Neuronal stem cell (in vitro differentiated cells): ENCODE measurements around the gene C19orf47.
A peak's percentile ranks its signal among the peaks of the same experiment; 100 is the strongest.

Experiments used
- DNase-seq: peaks from one replicate; pipeline ENCODE4 v3.0.0-alpha.2; 2013; ENCODE audit warnings: low spot score
- H2AFZ ChIP-seq: one replicate; pipeline ENCODE4 v1.6.1; 2013; ENCODE audit warnings: mild to moderate bottlenecking, low read length, inconsistent platforms
- H2AK5ac ChIP-seq: 2 replicates; pipeline ENCODE4 v1.6.1; 2013; ENCODE audit warnings: low read depth, mild to moderate bottlenecking, inconsistent platforms, low read length, moderate library complexity, mixed read lengths
- H2BK120ac ChIP-seq: 2 replicates; pipeline ENCODE4 v1.6.1; 2013; ENCODE audit warnings: low read depth, mild to moderate bottlenecking, inconsistent platforms, low read length, moderate library complexity, mixed read lengths
- H2BK12ac ChIP-seq: one replicate; pipeline ENCODE4 v1.6.1; 2013; ENCODE audit warnings: low read length, inconsistent platforms
- H2BK15ac ChIP-seq: 2 replicates; pipeline ENCODE4 v1.6.1; 2013; ENCODE audit warnings: mild to moderate bottlenecking, low read length, inconsistent platforms, mixed read lengths
- H2BK5ac ChIP-seq: one replicate; pipeline ENCODE4 v1.6.1; 2013; ENCODE audit warnings: inconsistent platforms, mild to moderate bottlenecking, low read length, moderate library complexity
- H3K14ac ChIP-seq: one replicate; pipeline ENCODE4 v1.6.1; 2013; ENCODE audit warnings: low read length, inconsistent platforms
- H3K18ac ChIP-seq: 2 replicates; pipeline ENCODE4 v1.6.1; 2013; ENCODE audit warnings: low read length, inconsistent platforms
- H3K23ac ChIP-seq: 2 replicates; pipeline ENCODE4 v1.6.1; 2013; ENCODE audit warnings: low read depth, mild to moderate bottlenecking, mixed read lengths, low read length, inconsistent platforms; ENCODE audit not compliant: poor library complexity
- H3K27ac ChIP-seq: replicated peaks from 3 replicates; pipeline ENCODE4 v1.5.1; 2013; ENCODE audit warnings: low read length, inconsistent platforms
- H3K27me3 ChIP-seq, 3 experiments: 2 replicates each; pipeline ENCODE4 v1.6.1; 2013; ENCODE audit warnings: low read length in 3 of 3, mild to moderate bottlenecking in 2 of 3, inconsistent platforms in 1 of 3, low read depth in 1 of 3, mixed read lengths in 1 of 3, moderate library complexity in 1 of 3; ENCODE audit not compliant: control insufficient read depth in 3 of 3, insufficient read depth in 3 of 3
- H3K36me3 ChIP-seq, 2 donors: replicated peaks in 1 of 2; 2 replicates each; pipeline ENCODE4 v1.6.1; 2013; ENCODE audit warnings: low read length in 2 of 2; ENCODE audit not compliant: control insufficient read depth in 2 of 2, insufficient read depth in 2 of 2
- H3K4ac ChIP-seq: 2 replicates; pipeline ENCODE4 v1.6.1; 2013; ENCODE audit warnings: inconsistent platforms, mild to moderate bottlenecking, low read length, moderate library complexity
- H3K4me1 ChIP-seq, 2 donors: 1 replicate in 1 of 2; 2 replicates in 1 of 2; pipeline ENCODE4 v1.6.1; 2013; ENCODE audit warnings: low read length in 2 of 2, low read depth in 1 of 2; ENCODE audit not compliant: control insufficient read depth in 2 of 2, insufficient read depth in 1 of 2
- H3K4me2 ChIP-seq: one replicate; pipeline ENCODE4 v1.6.1; 2013; ENCODE audit warnings: mild to moderate bottlenecking, low read length, inconsistent platforms; ENCODE audit not compliant: insufficient read depth, poor library complexity, severe bottlenecking
- H3K4me3 ChIP-seq, 2 donors: 2 replicates each; pipeline ENCODE4 v1.5.1; 2013; ENCODE audit warnings: low read length in 2 of 2, mild to moderate bottlenecking in 2 of 2, inconsistent platforms in 1 of 2, moderate library complexity in 1 of 2
- H3K79me1 ChIP-seq: one replicate; pipeline ENCODE4 v1.6.1; 2013; ENCODE audit warnings: low read depth, mild to moderate bottlenecking, inconsistent platforms, low read length, moderate library complexity
- H3K9ac ChIP-seq: one replicate; pipeline ENCODE4 v1.6.1; 2013; ENCODE audit warnings: mild to moderate bottlenecking, low read depth, low read length, inconsistent platforms; ENCODE audit not compliant: poor library complexity
- H3K9me3 ChIP-seq, 2 donors: replicated peaks in 1 of 2; 2 replicates each; pipeline versions ENCODE3 to v1.6.1; 2013; ENCODE audit warnings: low read length in 2 of 2, mild to moderate bottlenecking in 2 of 2, inconsistent platforms in 1 of 2, low read depth in 1 of 2, mixed read lengths in 1 of 2, moderate library complexity in 1 of 2; ENCODE audit not compliant: control insufficient read depth in 2 of 2, insufficient read depth in 1 of 2
- H4K8ac ChIP-seq: one replicate; pipeline ENCODE4 v1.6.1; 2013; ENCODE audit warnings: low read depth, mild to moderate bottlenecking, inconsistent platforms, low read length, moderate library complexity
- H4K91ac ChIP-seq: one replicate; pipeline ENCODE4 v1.6.1; 2013; ENCODE audit warnings: low read length, low read depth, mild to moderate bottlenecking, inconsistent platforms; ENCODE audit not compliant: poor library complexity
- WGBS, 2 donors: extraction: QIAGEN DNeasy Blood & Tissue Kit; methylation state at CpG; one replicate each; pipeline ENCODE4 v1.1.7; 2013; ENCODE audit warnings: missing lambda C conversion rate in 2 of 2, mixed read lengths in 1 of 2; ENCODE audit not compliant: insufficient read length in 2 of 2, insufficient replicate concordance in 1 of 2; ENCODE audit errors: extremely low coverage in 2 of 2; 5-methylcytosine and 5-hydroxymethylcytosine counted together

The C19orf47 gene

DNA sequence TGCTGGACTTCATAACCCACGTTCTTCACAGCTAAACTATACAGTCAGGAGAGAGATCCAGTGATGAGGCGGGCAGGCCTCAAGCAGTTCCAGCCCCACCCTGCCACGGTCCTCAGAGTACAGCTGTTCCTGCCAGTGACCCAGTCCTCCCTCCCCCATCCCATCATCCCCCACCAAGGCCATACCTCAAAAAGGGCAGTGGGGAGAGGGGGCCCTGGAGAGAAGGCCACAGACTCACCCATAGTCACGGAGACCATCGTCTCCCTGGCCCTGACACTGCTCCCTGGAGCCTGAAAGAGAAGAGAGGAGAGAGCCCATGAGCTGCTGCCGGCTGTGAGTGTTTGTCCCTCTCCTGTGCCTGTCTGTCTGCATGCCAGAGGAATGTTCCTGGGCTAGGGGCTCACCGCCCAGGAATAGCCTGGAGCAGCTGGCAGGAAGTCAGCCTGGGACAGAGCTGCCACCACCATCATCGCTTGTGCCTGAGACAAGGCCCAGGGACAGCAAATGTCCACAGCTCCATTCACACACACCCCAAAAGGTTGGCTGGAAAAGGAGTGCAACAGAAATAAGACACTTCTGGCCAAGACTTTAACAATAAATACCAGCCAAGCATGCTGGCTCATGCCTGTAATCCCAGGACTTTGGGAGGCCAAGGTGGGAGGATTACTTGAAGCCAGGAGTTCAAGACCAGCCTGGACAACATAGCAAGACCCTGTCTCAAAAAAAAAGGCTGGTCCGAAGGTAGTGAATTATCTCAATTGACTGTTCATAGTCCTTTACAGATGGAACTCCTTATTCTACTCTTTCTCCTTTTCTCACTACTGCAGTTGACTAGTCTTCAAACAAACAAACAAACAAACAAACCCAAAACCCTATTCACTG lies 6.4 kb downstream of the C19orf47 start:
- Histone ChIP-seq H2BK12ac (no peak overlapping the region), H3K36me3 (peaks cover 0 to 36% of the 10 kb centered on the region in 2 donors), H3K9ac (peak overlapping the region; percentile 18), H3K4me1 (no peaks in the 10 kb centered on the region), H2AFZ (no peak overlapping the region), H2BK5ac (no peak overlapping the region), H3K79me1 (peaks cover 5% of the 10 kb centered on the region), H2AK5ac (no peak overlapping the region), H3K27me3 (peaks cover 0 to 2% (median 0%) of the 10 kb centered on the region in 3 experiments), H3K4me2 (no peak overlapping the region), H2BK120ac (no peak overlapping the region), H3K4ac (no peak overlapping the region), H4K91ac (no peak overlapping the region), H4K8ac (no peak overlapping the region), H3K18ac (no peak overlapping the region), H2BK15ac (no peak overlapping the region), H3K14ac (no peak overlapping the region), H3K4me3 (no peak overlapping the region), H3K27ac (no peak overlapping the region), H3K9me3 (no peaks in the 10 kb centered on the region), H3K23ac (peak overlapping the region; percentile 27)
- WGBS, 2 donors: no CpG with 5 or more reads among the region's 9 CpGs
- no peak for DNase-seq

DNA sequence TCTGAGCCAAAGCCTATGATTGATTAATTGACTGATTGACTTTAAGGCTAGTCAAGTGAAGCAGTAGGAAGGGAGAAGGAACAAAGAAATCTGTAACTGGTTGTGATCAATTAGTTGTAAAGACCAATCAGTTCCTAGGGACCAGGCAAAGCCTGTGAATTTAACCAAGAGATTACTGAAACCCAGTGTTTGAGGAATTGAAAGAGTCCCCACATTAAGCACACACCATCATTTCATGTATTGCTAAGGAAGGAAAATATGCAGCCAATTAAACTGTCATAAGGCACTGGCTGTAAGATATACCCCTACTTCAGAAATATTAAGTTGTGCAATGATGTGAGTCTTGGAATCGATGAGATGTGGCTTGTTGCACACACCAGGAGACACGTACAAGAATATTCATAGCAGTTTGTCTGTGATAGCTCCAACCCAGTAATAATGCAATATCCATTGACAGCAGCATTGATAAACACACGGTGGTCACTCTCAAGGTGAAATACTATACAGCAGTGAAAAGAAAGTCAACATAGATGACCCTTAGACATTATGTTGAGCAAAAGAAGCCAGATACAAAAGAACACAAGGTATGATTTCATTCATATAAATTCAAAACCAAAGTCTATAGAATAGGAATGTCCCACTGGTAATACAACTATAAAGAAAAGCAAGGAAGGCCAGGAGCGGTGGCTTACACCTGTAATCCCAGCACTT lies 9.0 kb downstream of the C19orf47 start:
- H3K27me3 ChIP-seq: peaks cover 0 to 2% (median 0%) of the 10 kb centered on the region in 3 experiments
- no peak overlapping the region for H2BK120ac ChIP-seq

GRCh38 chr19:40337594-40337993 lies 10.6 kb downstream of the C19orf47 start:
- H2BK15ac ChIP-seq: no peak overlapping the region
- H3K4me3 ChIP-seq: no peak overlapping the region
- H3K14ac ChIP-seq: no peak overlapping the region
- H3K4me1 ChIP-seq: no peaks in the 10 kb centered on the region
- H3K27ac ChIP-seq: no peak overlapping the region
- H2BK120ac ChIP-seq: no peak overlapping the region
- H2BK5ac ChIP-seq: no peak overlapping the region
- no peaks in the 10 kb centered on the region for H3K9me3 ChIP-seq
- no peak overlapping the region for H3K18ac ChIP-seq
- H3K4me2 ChIP-seq: no peak overlapping the region
- H4K8ac ChIP-seq: peak overlapping the region; percentile 65
- peaks cover 5% of the 10 kb centered on the region for H3K79me1 ChIP-seq
- H2BK12ac ChIP-seq: peak overlapping the region; percentile 41
- DNase-seq: no peak
- H3K36me3 ChIP-seq: peaks cover 11 to 55% of the 10 kb centered on the region in 2 donors
- H2AK5ac ChIP-seq: no peak overlapping the region
- no peak overlapping the region for H3K23ac ChIP-seq
- no peak overlapping the region for H4K91ac ChIP-seq
- H2AFZ ChIP-seq: no peak overlapping the region
- peaks cover 0 to 2% (median 0%) of the 10 kb centered on the region in 3 experiments for H3K27me3 ChIP-seq
- H3K9ac ChIP-seq: no peak overlapping the region
- WGBS, 2 donors: no CpG with 5 or more reads among the region's 5 CpGs
- no peak overlapping the region for H3K4ac ChIP-seq

More for the DNA sequence above, 9.0 kb downstream of the C19orf47 start:
- WGBS, 2 donors: no CpG with 5 or more reads among the region's 4 CpGs
- peaks cover 6 to 50% of the 10 kb centered on the region in 2 donors for H3K36me3 ChIP-seq
- peaks cover 5% of the 10 kb centered on the region for H3K79me1 ChIP-seq
- H3K27ac ChIP-seq: no peak overlapping the region
- H3K4me3 ChIP-seq: no peak overlapping the region
- no peak overlapping the region for H3K4me2 ChIP-seq
- no peak overlapping the region for H3K23ac ChIP-seq
- no peaks in the 10 kb centered on the region for H3K9me3 ChIP-seq
- H2BK12ac ChIP-seq: no peak overlapping the region
- no peak overlapping the region for H2BK15ac ChIP-seq
- no peak overlapping the region for H2AFZ ChIP-seq
- no peak overlapping the region for H3K14ac ChIP-seq
- no peak overlapping the region for H3K4ac ChIP-seq
- H4K91ac ChIP-seq: no peak overlapping the region
- no peak overlapping the region for H3K18ac ChIP-seq
- H2BK5ac ChIP-seq: no peak overlapping the region
- H4K8ac ChIP-seq: no peak overlapping the region
- H2AK5ac ChIP-seq: no peak overlapping the region
- no peak for DNase-seq
- H3K4me1 ChIP-seq: no peaks in the 10 kb centered on the region
- H3K9ac ChIP-seq: no peak overlapping the region

GRCh38 chr19:40337107-40337506 lies 11.1 kb downstream of the C19orf47 start:
- Histone ChIP-seq H3K9me3 (no peaks in the 10 kb centered on the region), H2AFZ (no peak overlapping the region), H3K4me3 (no peak overlapping the region), H3K14ac (no peak overlapping the region), H3K36me3 (peaks cover 12 to 59% of the 10 kb centered on the region in 2 donors), H3K79me1 (peaks cover 5% of the 10 kb centered on the region), H3K27me3 (peaks cover 0 to 2% (median 0%) of the 10 kb centered on the region in 3 experiments), H2BK5ac (no peak overlapping the region), H2BK15ac (no peak overlapping the region), H3K27ac (no peak overlapping the region), H3K4ac (no peak overlapping the region), H2BK120ac (no peak overlapping the region), H2AK5ac (no peak overlapping the region), H3K4me1 (no peaks in the 10 kb centered on the region), H4K8ac (no peak overlapping the region), H3K4me2 (no peak overlapping the region), H2BK12ac (no peak overlapping the region), H4K91ac (no peak overlapping the region), H3K18ac (no peak overlapping the region), H3K23ac (no peak overlapping the region), H3K9ac (no peak overlapping the region)
- no peak for DNase-seq
- WGBS, 2 donors: no CpG with 5 or more reads among the region's 2 CpGs
